Adipocyte (in vitro differentiated cells): Measurements from ENCODE around the gene MAGEE2.
A peak's percentile ranks its signal among the peaks of the same experiment; 100 is the strongest.
"Not testable (repeated sequence)": the region's sequence is repeated elsewhere in the genome, so short reads cannot be mapped to it uniquely, and the experiment has no call there.

ENCODE experiments used
- DNase-seq: peaks from one replicate; pipeline ENCODE4 v3.0.0-alpha.2; 2015; ENCODE audit warnings: low read depth
- H3K27me3 ChIP-seq: replicated peaks from 2 replicates; pipeline ENCODE4 v1.7.0; 2013; ENCODE audit warnings: mild to moderate bottlenecking, low read length, moderate library complexity; ENCODE audit not compliant: control insufficient read depth, insufficient read depth
- H3K36me3 ChIP-seq: 2 replicates; pipeline ENCODE4 v1.7.0; 2013; ENCODE audit warnings: low read length, mild to moderate bottlenecking, moderate library complexity; ENCODE audit not compliant: control insufficient read depth, insufficient read depth, severe bottlenecking
- H3K4me1 ChIP-seq: 2 replicates; pipeline ENCODE4 v1.7.0; 2013; ENCODE audit warnings: mild to moderate bottlenecking, low read length, moderate library complexity; ENCODE audit not compliant: control insufficient read depth, insufficient read depth
- H3K4me3 ChIP-seq: 2 replicates; pipeline ENCODE4 v1.7.0; 2013; ENCODE audit warnings: mild to moderate bottlenecking, low read length, moderate library complexity
- H3K9ac ChIP-seq: 2 replicates; pipeline ENCODE4 v1.7.0; 2013; ENCODE audit warnings: mild to moderate bottlenecking, low read length, moderate library complexity
- H3K9me3 ChIP-seq: 2 replicates; pipeline ENCODE4 v1.7.0; 2013; ENCODE audit warnings: mild to moderate bottlenecking, low read length, moderate library complexity; ENCODE audit not compliant: control insufficient read depth

Gene MAGEE2, protein sequence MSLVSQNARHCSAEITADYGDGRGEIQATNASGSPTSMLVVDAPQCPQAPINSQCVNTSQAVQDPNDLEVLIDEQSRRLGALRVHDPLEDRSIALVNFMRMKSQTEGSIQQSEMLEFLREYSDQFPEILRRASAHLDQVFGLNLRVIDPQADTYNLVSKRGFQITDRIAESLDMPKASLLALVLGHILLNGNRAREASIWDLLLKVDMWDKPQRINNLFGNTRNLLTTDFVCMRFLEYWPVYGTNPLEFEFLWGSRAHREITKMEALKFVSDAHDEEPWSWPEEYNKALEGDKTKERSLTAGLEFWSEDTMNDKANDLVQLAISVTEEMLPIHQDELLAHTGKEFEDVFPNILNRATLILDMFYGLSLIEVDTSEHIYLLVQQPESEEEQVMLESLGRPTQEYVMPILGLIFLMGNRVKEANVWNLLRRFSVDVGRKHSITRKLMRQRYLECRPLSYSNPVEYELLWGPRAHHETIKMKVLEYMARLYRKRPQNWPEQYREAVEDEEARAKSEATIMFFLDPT

DNA sequence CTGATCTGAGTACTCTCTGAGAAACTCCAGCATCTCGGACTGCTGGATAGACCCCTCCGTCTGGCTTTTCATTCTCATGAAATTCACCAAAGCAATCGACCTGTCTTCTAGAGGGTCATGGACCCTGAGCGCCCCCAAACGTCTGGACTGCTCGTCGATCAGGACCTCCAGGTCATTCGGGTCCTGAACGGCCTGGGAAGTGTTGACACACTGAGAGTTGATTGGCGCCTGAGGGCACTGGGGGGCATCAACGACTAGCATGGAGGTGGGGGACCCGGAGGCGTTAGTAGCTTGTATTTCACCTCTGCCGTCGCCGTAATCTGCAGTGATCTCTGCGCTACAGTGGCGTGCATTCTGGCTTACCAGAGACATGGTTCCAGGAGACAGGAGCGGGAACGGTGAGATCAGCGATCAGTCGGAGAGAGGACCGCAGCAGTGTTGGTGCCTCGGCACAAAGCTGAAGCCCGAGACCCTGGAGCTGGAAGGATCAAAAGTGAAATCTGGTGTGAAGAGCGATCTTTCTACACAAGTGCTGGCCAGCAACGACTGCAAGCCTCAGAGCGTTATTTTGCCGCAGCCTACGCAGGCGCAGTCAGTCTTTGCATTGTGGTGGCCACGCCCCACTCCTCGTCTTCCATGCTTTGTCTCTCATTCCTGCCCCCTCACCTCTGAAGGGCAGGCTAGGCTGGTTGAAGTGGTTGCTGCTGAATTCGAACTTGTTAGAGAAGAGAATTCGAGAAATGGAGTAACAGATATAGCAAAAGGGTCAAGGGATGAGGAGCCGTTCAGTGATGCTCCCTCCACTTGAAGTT, at the start of gene MAGEE2:
MAGEE2 (minus strand) TSS at position 575 of the 812 bp plus-strand sequence; CDS start at position 372, 203 bp downstream.
- H3K4me1 ChIP-seq: no peaks in the 10 kb centered on the region
- no peak within 1 kb of the TSS for H3K9ac ChIP-seq
- H3K9me3 ChIP-seq: peaks cover 14% of the 10 kb centered on the region
- H3K27me3 ChIP-seq: peaks cover 20% of the 10 kb centered on the region
- H3K4me3 ChIP-seq: peak within 1 kb of the TSS; percentile 20
- DNase-seq: no peak
- H3K36me3 ChIP-seq: no peaks in the 10 kb centered on the region

DNA sequence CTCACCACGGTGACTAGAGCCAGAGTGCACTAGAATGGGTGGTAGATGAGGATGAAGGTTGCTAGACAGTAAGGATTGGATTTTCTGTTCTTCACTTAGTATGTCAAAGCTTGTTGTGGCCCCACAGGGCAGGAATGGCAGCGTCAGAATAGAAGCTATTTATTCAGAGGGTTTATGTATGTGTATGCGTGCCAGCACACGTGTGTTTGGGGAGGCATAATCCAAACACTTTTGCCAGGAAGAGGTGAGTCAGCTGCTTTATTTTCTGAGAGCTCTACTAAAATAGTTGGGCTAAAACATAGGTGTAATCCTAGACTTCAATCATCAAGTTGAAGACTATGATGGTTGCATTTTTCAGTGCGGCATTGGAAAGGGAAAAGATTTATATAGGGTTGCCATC, 1.2 kb upstream of the MAGEE2 start:
- no peaks in the 10 kb centered on the region for H3K36me3 ChIP-seq
- H3K9ac ChIP-seq: no peak overlapping the region
- peaks cover 10% of the 10 kb centered on the region for H3K27me3 ChIP-seq
- no peak for DNase-seq
- H3K4me1 ChIP-seq: no peaks in the 10 kb centered on the region
- peaks cover 18% of the 10 kb centered on the region for H3K9me3 ChIP-seq
- no peak overlapping the region for H3K4me3 ChIP-seq

DNA sequence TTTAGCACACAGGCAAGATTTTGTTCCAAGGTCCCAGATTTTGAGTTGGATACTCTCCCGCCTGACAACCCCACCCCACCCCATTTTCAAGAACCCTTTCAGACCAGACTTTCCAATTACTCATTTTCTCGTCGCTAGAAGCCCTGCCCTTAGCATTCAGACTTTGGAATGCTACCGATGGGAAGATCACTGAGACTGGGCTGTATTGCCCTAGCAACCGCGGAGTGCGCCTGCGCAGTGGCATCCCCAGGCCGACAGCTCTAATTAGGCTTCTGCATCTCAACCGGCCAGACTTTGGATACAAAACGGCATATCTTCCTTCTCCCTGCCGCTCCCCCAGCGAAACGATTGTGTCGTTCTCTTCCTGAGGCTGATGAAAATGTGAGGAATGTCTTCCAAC, 3.4 kb downstream of the MAGEE2 start:
- no peaks in the 10 kb centered on the region for H3K4me1 ChIP-seq
- H3K9me3 ChIP-seq: peaks cover 11% of the 10 kb centered on the region
- H3K4me3 ChIP-seq: no peak overlapping the region
- H3K36me3 ChIP-seq: no peaks in the 10 kb centered on the region
- no peak overlapping the region for H3K9ac ChIP-seq
- DNase-seq: no peak
- H3K27me3 ChIP-seq: peaks cover 20% of the 10 kb centered on the region

DNA sequence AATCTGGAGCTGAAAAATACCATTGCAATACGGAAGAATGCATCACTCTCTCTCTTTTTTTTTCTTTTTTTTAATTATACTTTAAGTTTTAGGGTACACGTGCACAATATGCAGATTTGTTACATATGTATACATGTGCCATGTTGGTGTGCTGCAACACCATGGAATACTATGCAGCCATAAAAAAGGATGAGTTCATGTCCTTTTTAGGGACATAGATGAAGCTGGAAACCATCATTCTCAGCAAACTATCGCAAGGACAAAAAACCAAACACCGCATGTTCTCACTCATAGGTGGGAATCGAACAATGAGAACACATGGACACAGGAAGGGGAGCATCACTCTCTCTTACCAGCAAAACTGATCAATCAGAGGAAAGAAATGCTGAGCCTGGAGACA, 17.0 kb downstream of the MAGEE2 start:
- not testable (repeated sequence) for H3K4me3 ChIP-seq, H3K9ac ChIP-seq, H3K4me1 ChIP-seq, H3K36me3 ChIP-seq, H3K27me3 ChIP-seq, DNase-seq
- peaks cover 12% of the 10 kb centered on the region for H3K9me3 ChIP-seq

DNA sequence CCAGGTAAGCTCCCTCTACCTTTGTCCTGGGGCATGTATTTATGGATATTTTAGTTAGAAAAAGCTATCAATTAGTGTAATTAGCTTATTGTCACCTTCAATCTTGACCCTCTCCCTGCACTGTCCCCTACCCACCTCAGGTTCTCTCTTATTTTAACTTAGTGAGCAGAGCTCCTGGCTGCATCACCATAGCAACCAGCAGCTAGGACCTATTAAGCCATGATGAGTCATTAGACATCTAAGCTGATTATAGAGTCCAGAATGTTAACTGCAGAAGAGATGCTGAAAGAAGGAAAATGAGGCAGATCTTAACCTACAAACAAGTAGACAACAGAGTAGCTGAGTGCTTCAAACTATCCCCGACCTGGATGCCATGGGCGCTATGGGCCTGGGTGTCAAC, 36.6 kb downstream of the MAGEE2 start:
- DNase-seq: no peak

DNA sequence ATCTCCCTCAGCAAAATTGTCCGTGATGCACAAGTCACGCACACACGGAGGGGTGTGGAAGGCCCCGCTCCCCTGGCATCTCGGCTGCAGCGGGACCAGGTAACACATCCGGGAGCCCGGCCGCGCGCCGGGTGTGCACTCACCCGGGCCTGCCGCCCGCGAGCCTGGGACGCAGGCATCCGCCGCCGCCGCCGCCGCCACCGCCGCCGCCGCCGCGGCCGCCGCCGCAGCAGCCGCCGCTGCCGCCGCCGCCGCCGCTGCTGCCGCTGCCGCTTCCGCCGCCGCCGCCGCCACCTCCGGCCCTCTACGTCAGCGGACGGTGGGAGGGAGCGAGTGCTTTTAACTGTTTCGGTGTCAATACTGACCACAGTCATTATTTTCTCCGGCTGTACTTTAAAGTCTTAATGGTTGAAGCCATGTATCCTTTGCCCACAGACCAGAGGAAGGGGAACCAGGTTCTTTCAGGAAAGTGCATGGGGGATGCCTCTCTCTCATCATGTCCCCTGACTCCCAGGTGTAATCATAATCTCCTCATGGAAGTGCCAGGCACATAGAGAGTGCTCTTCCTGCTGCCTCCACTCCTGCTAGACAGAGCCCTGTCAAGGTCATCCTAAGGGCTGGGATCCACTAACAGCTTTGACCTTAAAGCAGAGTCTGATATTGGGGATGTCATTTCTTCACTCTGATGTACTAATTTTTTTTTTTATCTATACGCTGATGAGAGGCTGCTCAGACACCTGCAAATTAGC, 38.0 kb downstream of the MAGEE2 start:
- DNase-seq: peak; percentile 61

More for the DNA sequence above, 36.6 kb downstream of the MAGEE2 start:
- peaks cover 16% of the 10 kb centered on the region for H3K9me3 ChIP-seq
- no peak overlapping the region for H3K9ac ChIP-seq
- no peaks in the 10 kb centered on the region for H3K4me1 ChIP-seq
- no peak overlapping the region for H3K4me3 ChIP-seq
- peaks cover 12% of the 10 kb centered on the region for H3K27me3 ChIP-seq
- H3K36me3 ChIP-seq: no peaks in the 10 kb centered on the region

More for the DNA sequence above, 38.0 kb downstream of the MAGEE2 start:
- Histone ChIP-seq H3K36me3 (no peaks in the 10 kb centered on the region), H3K9ac (peak overlapping the region; percentile 50), H3K4me3 (peak overlapping the region; percentile 80), H3K27me3 (peaks cover 12% of the 10 kb centered on the region), H3K9me3 (peaks cover 26% of the 10 kb centered on the region), H3K4me1 (no peaks in the 10 kb centered on the region)
